Muscle of leg (tissue), 11 donors: ENCODE data around the gene EPB41. TPM values are rescaled to one million over a fixed set of nuclear protein-coding genes. Genes with fewer than 3 reads are reported as not detected.

Experiments
- DNase-seq: peaks from one replicate; pipeline ENCODE4 v3.0.0; 2013
- H3K27ac ChIP-seq: one replicate; pipeline ENCODE4 v1.5.1; 2013; ENCODE audit warnings: mild to moderate bottlenecking, low read length, control low read depth
- H3K27me3 ChIP-seq: one replicate; pipeline ENCODE4 v1.6.1; 2013; ENCODE audit warnings: low read length; ENCODE audit not compliant: control insufficient read depth, insufficient read depth
- H3K36me3 ChIP-seq: one replicate; pipeline ENCODE4 v1.6.1; 2013; ENCODE audit warnings: low read length; ENCODE audit not compliant: control insufficient read depth, insufficient read depth
- H3K4me1 ChIP-seq: one replicate; pipeline ENCODE4 v1.6.1; 2013; ENCODE audit warnings: low read length; ENCODE audit not compliant: control insufficient read depth, insufficient read depth
- H3K4me3 ChIP-seq: one replicate; pipeline ENCODE4 v1.5.1; 2013; ENCODE audit warnings: low read length, control low read depth
- H3K9me3 ChIP-seq: replicated peaks from 2 replicates; pipeline ENCODE4 v1.6.1; 2013; ENCODE audit warnings: low read depth, low read length; ENCODE audit not compliant: control insufficient read depth
- WGBS: methylation state at CpG from one replicate; pipeline ENCODE4 v1.1.5; 2013; ENCODE audit warnings: missing lambda C conversion rate; ENCODE audit not compliant: insufficient coverage; 5-methylcytosine and 5-hydroxymethylcytosine counted together
- polyA plus RNA-seq, 8 donors: library from polyadenylated mRNA; unstranded; fragments of 120-200 nt; gene quantifications; one replicate each; pipeline versions ENCODE4 v1.2.1 to v1.2.3, GENCODE V29; 2013; ENCODE audit warnings: inconsistent platforms in 1 of 8, low replicate concordance in 1 of 8; ENCODE audit not compliant: insufficient read length in 8 of 8, insufficient read depth in 1 of 8
- total RNA-seq: library from RNA; stranded (reverse); fragments of 120-200 nt; gene quantifications from one replicate; pipeline ENCODE4 v1.2.4, GENCODE V29; 2013

The EPB41 gene
- total and polyA plus RNA-seq, 9 donors: 7.2 to 14.3 (median 9.5) TPM

DNA sequence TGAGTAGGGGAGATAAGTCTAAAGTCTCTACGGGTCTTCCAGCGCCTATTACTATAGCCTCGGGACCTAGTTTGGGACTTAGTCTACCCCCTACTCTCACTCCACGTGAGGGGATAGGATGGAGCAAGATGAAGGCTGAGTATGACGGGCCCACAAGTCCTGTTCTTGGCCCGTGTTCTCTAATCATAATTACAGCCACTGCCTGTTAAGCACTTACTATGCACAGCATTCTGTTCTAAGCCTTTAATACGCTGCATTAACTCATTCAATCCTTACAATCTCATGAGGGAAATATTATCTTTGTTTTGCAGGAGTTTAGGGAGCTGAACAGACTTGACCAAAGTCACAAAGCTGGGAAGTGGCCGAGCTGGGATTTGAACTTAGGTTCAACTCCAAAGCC is 23.9 kb upstream of the EPB41 start:
- Histone ChIP-seq H3K27me3 (peaks cover 26% of the 10 kb centered on the region), H3K4me3 (no peak overlapping the region), H3K9me3 (no peaks in the 10 kb centered on the region), H3K27ac (no peak overlapping the region), H3K4me1 (peaks cover 17% of the 10 kb centered on the region), H3K36me3 (no peaks in the 10 kb centered on the region)
- 40% methylated on average over 1 of the region's 8 CpGs for WGBS
- no peak for DNase-seq

DNA sequence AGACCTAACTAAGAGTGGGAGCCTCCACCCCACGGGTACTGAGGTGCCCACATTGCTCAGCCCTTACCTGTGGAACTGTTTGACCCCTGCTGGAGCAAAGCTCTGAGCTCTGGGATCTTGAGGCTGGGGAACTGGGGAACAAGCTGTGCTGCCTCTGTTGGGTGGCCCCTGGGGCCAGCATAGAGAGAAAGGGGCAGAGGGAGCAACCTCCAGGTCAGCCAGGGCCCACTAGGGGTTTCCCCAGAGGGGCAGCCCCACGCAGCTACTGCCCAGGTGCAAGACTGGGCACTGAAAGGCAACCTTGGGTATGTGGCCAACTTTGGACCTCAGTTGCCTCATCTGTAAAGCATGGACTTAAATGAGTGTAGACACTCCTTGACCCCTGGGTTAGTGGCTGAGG is 23.5 kb upstream of the EPB41 start:
- DNase-seq: no peak
- 36% methylated on average over 1 of the region's 2 CpGs for WGBS
- H3K4me1 ChIP-seq: peaks cover 17% of the 10 kb centered on the region

DNA sequence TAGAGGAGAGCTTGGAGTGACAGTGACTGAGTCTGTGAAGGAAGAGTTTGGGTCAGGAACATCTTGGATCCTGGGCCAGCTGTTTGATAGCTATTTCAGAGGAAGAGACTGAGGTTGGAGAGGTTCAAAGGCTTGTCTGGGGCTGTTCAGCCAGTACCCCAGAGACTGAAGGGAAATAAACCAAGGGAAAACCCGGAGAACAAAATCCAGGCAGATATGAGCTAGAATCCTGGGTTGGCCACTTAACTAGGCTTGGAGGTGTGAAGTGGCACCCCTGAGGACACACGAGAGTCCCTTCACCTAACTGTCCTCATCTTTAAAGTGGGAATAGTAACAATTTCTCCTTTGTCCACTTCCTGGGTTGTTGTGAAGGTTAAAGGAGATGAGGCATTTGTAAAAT is 23.1 kb upstream of the EPB41 start:
- no peak for DNase-seq
- H3K9me3 ChIP-seq: no peaks in the 10 kb centered on the region
- WGBS: 17% methylated on average over 1 of the region's 2 CpGs

More for the DNA sequence above, 23.5 kb upstream of the EPB41 start:
- Histone ChIP-seq H3K36me3 (no peaks in the 10 kb centered on the region), H3K27ac (no peak overlapping the region), H3K9me3 (no peaks in the 10 kb centered on the region), H3K4me3 (no peak overlapping the region), H3K27me3 (peaks cover 26% of the 10 kb centered on the region)

DNA sequence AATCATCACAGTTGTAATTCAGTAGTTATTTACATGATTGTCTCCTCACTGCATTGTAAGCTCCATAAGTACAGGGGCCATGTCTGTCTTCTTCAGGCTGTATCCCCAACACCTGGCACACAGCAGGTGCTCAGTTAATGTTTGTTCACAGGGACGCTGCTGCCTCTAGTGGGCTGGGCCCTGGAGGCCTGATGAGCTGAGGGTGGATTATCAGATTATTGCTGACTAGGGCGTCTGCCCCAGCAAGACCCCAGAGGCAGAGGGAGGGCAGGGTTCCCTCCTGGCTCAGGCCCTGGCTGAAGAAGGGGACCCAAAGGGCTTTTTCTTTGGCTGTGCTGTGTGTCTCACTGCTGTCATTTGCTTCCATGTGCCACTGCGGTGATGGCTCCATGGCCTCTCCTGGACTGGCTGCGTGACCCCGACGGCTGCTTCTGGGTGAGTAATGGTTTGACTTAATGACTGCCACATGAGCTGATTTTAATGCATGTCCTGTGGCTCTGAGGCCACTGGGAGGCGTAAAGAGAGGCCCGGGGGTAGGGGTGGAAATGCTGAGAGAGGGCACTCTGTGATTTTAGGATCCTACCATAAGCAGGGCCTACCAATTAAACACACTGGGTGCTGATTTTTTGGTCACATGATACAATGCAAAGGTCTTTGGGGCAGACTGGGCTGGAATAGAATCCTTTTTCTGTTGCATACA is 20.8 kb upstream of the EPB41 start:
- no peak overlapping the region for H3K4me3 ChIP-seq
- 24% methylated on average over 6 of the region's 8 CpGs for WGBS
- DNase-seq: no peak
- H3K4me1 ChIP-seq: peaks cover 3% of the 10 kb centered on the region
- no peak overlapping the region for H3K27ac ChIP-seq
- peaks cover 6% of the 10 kb centered on the region for H3K27me3 ChIP-seq
- H3K36me3 ChIP-seq: no peaks in the 10 kb centered on the region
- H3K9me3 ChIP-seq: no peaks in the 10 kb centered on the region

More for the DNA sequence above, 23.1 kb upstream of the EPB41 start:
- Histone ChIP-seq H3K4me1 (peaks cover 17% of the 10 kb centered on the region), H3K36me3 (no peaks in the 10 kb centered on the region), H3K27me3 (peaks cover 24% of the 10 kb centered on the region), H3K27ac (no peak overlapping the region), H3K4me3 (no peak overlapping the region)

DNA sequence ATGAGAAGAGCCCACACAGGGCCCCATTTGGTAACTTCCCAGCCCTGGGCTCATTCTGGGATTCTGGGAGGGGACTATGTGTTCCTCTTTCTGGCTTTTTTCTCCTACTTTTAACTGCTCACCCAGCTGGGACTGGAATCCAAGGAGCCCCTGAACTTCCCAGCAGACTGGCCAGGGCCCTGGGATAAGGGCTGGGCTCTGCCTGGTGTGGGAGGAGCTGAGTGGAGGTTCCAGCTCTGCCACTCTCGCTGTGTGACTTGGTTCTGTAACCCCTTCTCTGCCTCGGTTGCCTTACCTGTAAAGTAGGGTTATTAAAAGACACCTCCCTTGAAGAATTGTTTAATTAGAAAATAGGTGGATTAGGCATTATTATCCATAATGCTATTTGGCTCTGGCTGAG is 19.6 kb upstream of the EPB41 start:
- H3K36me3 ChIP-seq: no peaks in the 10 kb centered on the region
- no CpG with 5 or more reads among the region's 2 CpGs for WGBS
- no peak overlapping the region for H3K27ac ChIP-seq
- H3K9me3 ChIP-seq: no peaks in the 10 kb centered on the region
- DNase-seq: no peak
- H3K4me3 ChIP-seq: no peak overlapping the region
- peaks cover 8% of the 10 kb centered on the region for H3K4me1 ChIP-seq
- H3K27me3 ChIP-seq: peaks cover 3% of the 10 kb centered on the region

DNA sequence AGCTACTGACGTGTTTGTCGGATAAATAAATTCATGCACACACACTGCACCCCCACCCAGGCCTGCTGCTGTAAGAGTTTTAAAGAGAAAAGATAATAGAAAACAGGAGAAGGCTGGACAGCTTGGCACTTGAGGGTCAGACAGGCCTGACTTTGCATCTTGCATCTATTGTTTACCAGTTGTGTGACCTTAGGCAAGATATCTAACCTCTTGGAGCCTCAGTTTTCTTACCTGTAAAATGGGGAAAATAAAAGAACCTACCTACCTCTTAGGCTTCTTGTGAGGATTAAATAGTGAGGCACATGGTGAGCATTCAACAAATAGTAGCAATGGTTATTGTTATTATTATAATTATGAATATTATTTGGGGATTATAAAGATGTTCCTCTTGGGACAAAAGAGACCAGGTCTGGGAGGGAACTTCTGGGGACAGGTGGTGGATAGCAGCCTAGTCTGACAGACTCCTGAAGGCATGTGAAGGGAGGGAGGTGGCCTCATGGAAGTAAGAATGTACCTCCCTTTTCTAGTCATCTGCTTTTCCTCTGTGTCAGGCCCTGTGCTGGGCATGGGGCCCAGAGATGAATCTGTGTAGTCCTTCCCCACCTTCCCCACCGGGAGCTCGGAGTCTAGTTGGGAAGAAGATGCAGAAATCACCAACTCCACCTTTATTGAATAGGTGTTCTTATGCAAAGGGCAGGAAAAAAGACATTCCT is 18.3 kb upstream of the EPB41 start:
- Histone ChIP-seq H3K4me1 (peaks cover 8% of the 10 kb centered on the region), H3K9me3 (no peaks in the 10 kb centered on the region), H3K27ac (no peak overlapping the region), H3K36me3 (no peaks in the 10 kb centered on the region), H3K4me3 (no peak overlapping the region), H3K27me3 (peaks cover 3% of the 10 kb centered on the region)
- no CpG with 5 or more reads among the region's 4 CpGs for WGBS
- peak; percentile 28 for DNase-seq

DNA sequence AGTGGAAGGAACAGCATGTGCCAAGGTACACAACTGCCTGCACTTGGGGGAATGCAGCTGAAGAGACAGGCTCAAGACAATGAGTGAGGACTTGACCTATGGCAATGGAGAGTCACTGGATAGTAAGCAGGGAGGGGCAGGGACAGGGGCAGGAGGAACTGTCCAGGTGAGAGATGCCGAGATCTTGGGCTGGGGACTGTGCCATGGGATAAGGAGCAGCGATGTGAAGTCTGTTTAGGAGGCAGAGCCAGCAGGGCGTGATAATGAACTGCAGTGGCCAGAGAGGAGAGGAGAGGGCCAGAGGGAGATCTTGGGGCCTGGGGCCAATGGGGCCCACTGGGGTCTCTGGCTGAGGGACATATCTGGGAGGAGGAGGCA is 17.8 kb upstream of the EPB41 start:
- no peak for DNase-seq
- H3K27ac ChIP-seq: no peak overlapping the region
- no peaks in the 10 kb centered on the region for H3K36me3 ChIP-seq
- H3K4me1 ChIP-seq: peaks cover 8% of the 10 kb centered on the region
- WGBS: 48% methylated on average over 3 of the region's 3 CpGs
- H3K27me3 ChIP-seq: peaks cover 3% of the 10 kb centered on the region
- no peaks in the 10 kb centered on the region for H3K9me3 ChIP-seq
- H3K4me3 ChIP-seq: no peak overlapping the region

DNA sequence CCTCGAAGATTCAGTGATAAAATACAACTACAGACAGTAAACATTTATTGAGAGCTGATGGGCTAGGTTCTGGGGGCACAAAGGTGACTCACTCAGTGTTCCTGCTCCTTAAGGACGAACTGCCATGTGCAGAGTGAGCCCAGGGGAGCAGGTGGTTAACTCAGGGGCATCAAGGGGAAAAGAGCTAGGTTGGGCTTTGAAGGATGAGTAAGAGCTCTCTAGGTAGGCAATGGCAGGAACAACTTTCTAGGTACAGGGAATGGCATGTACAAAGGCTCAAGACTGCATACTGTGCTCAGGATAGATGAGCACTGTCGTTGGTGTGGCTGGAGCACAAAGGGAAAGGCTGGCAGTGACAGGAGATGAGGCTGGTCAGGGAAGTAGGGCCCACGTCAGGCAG is 16.6 kb upstream of the EPB41 start:
- Histone ChIP-seq H3K9me3 (no peaks in the 10 kb centered on the region), H3K4me1 (peaks cover 8% of the 10 kb centered on the region), H3K27ac (no peak overlapping the region), H3K36me3 (no peaks in the 10 kb centered on the region), H3K27me3 (peaks cover 3% of the 10 kb centered on the region), H3K4me3 (no peak overlapping the region)
- DNase-seq: no peak
- 55% methylated on average over 2 of the region's 4 CpGs for WGBS

DNA sequence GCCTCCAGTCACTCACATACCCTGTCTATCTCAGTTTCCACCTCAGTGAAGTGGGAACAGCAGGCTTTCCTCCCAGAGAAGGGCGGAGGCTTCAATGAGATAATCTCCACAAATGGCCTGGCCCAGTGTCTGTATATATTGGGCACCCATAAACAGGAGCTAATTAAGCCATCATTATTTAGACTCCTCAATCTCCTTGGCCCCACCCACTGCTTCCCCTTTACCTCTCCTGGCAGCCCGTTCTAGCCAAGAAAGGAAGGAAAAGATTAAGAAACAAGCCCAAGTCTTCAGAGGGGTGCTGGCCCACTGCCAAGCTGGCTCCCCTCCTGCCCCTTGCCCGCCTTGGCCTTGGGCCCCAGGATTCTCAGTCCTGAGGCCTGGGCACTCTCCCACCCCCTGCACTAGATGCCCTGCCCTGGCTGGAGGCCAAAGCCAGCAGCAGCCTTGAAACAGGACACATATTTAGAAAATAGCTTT is 15.9 kb upstream of the EPB41 start:
- no peak for DNase-seq
- Histone ChIP-seq H3K4me3 (no peak overlapping the region), H3K4me1 (peaks cover 8% of the 10 kb centered on the region), H3K36me3 (no peaks in the 10 kb centered on the region), H3K27ac (no peak overlapping the region), H3K27me3 (peaks cover 3% of the 10 kb centered on the region), H3K9me3 (no peaks in the 10 kb centered on the region)
- WGBS: 40% methylated on average over 1 of the region's 3 CpGs

DNA sequence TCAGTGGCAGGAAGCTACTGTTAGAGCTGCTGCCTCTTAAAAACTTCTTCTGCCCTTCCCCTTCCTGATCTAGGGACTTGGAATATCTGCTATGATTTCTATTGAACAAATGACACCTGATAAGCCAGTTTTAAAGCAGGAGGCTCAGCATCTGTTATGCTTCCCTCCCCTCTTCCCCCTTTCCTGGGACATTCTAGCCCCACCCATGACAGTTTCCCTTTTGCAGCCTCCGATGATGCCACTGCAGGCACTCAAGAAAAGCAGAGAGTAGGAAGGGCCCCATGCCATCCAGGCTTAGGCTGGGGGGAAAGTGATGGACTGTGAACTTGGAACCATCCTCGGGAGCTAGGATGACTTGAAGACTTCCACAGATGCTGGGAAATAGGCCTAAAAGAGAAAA is 15.1 kb upstream of the EPB41 start:
- Histone ChIP-seq H3K36me3 (no peaks in the 10 kb centered on the region), H3K27me3 (peaks cover 3% of the 10 kb centered on the region), H3K4me3 (no peak overlapping the region), H3K27ac (no peak overlapping the region), H3K9me3 (peaks cover under 1% of the 10 kb centered on the region), H3K4me1 (peaks cover 8% of the 10 kb centered on the region)
- DNase-seq: peak; percentile 49
- 17% methylated on average over 1 of the region's 2 CpGs for WGBS
